Non-pigmented ciliary epithelial cell (primary cell): ENCODE measurements around the gene BARHL1.

Source experiments
- DNase-seq: peaks from one replicate; pipeline ENCODE4 v3.0.0-alpha.2; 2010; ENCODE audit warnings: low read depth

BARHL1 gene

DNA sequence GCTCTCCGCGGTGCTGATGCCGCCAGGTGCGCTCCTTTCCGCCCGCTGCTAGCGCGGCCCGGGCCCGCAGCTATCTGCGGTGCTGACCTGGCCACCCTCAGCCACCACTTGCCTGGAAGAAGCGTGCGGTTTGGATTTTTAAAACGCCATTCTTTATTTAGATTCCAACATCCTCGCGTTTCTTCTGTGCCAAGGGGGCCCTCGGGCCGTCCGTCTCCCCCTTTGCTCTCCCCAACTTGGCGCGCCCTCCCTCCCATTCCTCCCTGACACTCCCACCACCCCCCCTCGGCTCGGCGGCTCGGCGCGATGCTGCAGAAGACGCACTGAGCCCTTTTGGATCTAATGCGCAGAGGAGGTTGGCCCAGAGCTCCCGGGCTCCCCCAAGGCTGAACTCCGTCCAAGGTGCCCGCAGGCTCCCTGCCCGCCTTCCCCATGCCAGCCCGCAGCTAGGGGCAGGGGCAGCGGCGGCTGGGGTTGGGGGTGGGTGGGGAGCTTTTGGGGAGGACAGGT lies at the start of gene BARHL1:
Gene BARHL1, plus strand, starts transcription at position 331 of the 510 bp plus-strand sequence. CDS start 192 bp downstream, outside the sequence.
- no peak for DNase-seq

GRCh38 chr9:132534832-132535231 lies 47.6 kb upstream of the BARHL1 start:
- DNase-seq: no peak

- no peak for DNase-seq
Observed at GRCh38 chr9:132536124-132536523, 46.3 kb upstream of the BARHL1 start.

DNA sequence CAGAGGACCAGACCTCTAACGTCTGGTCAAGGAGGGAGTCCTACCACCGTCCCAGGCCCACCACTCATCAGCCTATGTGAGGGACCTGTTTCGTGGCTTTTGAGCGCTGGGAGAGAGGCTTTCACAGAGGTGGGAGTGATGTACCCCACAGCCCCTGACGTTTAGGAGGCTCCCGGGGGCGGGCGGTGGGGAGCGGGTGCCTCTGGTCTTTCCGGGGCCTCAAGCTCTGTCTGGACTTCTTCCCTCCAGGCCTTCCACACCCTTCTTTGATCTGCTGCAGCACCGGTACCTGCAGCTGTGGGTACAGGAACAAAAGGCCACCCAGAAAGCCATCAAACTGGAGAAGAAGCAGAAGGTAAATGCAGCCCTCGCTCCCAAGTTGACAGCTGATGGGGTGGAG lies 45.1 kb upstream of the BARHL1 start:
- DNase-seq: no peak

GRCh38 chr9:132538071-132538470 lies 44.3 kb upstream of the BARHL1 start:
- no peak for DNase-seq

DNA sequence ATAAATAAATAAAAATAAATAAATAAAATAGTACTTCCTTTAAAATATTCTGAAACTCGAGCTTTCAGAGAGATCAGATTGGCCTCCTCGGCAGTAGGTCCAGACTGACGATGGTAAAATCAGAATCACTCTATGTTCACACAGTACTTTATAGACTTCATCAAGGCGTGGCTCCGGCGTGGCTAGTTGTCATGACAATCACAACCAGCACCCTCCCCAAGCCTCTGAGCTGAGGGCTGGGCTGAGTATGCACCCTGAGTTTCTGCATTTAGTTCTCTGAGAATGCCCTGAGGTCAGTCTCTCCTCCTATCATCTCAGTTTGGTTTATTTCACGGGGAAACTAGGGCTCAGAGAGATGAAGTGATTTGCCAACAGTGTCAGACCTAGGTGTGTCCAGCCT lies 43.3 kb upstream of the BARHL1 start:
- DNase-seq: no peak

GRCh38 chr9:132541051-132541450 lies 41.4 kb upstream of the BARHL1 start:
- DNase-seq: no peak

DNA sequence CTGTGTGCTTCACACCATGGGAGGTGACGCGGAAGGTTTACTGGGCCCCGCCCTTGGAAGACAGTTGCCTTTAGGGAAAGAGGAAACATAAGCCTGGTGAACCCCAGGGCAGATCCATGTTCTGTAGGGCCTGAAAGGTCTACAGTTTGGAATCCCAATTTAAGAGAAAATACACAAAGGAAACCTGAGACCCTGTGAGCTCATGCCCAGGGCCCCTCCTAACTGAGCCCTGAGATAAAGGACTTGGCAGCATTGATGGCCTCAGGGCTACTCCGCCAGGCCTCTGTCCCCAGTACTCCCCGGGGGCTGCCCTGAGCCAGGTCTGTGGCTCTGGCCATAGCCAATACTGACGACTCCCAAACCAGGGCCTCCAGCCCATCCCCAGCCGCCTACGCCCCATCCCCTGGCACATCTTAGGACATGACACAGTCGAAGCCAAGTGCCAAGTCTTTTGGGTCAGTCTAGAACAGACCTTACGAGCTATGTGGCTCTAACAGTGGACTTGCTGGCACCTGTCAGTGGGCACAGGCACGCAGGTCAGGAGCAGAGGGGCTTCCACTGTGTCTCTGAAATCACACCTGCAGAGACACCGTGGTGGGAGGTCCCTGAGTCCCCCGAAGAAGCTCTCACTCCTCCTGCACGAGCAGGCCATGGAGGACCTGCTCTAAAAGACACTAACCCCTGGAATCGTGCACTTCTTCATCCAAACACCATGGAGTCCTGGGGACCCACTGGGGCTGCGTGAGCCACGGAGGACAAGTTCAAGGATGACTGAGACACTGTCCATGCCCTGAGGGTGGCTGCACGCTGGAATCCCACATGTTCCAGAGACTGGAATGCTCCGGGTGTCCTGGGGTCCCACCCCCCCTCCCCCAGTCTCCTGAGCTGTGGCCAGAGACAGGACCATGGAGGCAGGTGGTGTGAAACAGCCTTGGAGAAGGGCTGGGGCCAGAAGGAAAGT lies 40.3 kb upstream of the BARHL1 start:
- DNase-seq: no peak

- no peak for DNase-seq
Observed at GRCh38 chr9:132543251-132543650, 39.2 kb upstream of the BARHL1 start.

DNA sequence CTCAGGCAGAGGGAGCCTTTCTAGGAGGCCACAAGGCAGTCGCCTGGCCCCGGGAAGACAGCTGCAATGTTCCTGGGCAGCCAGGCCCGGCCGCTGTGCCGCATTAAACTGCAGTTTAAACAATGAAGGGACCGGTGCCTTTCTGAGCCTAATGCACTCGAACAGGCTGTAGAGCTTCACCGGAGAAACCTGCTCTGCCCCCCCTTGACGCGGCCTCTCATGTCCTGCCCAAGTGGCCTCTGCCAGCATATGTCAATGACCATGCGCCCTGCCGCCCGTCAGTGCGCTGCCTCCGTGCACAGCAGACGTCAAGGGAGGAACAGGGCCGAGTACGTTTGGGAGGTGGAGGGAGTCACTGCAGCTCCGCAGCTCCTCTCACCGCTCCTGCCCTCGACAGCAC lies 38.4 kb upstream of the BARHL1 start:
- DNase-seq: no peak

DNA sequence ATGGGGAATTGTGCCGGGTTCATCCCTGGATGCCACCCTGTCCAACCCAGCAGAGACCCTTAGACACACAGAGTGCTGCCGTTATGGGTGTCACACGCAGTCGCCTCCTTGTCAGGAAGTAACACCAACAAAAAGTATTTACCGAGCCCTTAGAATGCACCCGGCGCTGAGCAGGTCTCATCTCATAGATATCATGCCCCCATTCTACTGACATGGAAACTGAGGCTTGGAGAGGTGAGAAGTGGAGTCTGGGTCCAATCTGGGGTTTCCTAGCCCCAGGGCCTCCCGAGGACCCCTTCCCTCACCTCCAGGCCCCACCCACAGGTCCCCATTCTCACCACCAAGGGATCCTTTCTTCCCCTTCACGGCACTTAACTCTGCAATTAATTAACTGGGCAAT lies 36.8 kb upstream of the BARHL1 start:
- no peak for DNase-seq

DNA sequence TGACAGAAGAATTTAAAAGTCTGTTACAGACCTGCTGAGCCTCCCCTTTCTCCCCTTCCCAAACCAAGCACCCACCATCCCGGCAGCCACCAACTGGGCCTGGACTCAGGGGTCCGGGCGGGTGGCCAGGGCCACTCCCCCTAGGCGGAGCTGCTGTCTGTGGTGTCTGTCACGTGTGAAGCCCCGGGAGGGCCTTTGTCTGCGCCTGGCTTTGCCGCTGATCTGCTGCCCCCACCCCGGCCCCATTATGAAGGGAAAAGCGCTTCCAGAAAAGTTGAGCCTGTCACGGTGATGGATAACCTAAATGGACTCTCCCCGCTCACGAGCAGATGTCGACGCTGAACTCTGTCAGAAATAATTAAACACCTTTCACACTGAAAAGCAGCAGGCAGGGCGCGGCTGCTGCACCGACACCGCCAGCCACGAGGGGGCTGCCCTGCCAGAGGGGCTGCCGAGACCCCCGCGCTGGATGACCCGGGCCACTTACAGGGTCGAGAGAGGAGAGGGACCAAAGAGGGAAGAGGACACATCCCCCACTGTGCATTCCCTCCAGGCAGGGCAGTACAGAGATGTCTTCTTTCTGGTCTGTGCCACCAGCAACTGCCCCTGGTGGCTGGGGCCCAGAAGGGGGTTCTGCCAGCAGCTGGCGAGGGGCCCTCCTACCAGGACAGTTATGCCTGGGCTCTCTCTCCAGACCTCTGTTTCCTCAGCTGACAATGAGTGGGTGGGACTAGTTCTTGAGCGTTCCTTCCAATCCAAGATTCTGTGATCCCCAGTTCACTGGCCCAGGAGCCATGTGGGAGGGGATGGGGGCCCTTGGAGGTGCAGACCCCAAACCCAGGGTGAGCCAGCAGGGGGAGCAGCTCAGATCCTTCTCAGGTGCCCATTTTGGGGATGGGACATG lies 36.0 kb upstream of the BARHL1 start:
- no peak for DNase-seq

DNA sequence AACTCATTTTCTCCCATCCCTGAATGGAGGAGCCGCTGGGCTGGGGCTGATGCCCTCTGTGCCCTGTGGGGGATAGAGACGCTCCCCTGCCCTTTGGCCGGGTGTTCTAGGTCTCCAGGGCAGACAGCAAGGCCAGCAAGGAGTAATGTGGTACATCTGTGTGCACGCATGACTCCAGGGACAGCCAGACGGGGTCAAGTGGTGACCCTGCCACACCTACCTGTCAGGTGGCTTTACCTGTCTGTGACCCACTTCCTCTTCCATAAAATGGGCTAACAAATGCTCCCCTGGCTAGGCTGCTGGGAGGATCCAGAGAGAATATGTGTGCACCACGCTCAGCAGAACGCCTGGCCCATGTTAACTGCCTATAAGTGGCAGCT lies 35.4 kb upstream of the BARHL1 start:
- DNase-seq: no peak

- DNase-seq: no peak
Observed at GRCh38 chr9:132547436-132547835, 35.0 kb upstream of the BARHL1 start.

DNA sequence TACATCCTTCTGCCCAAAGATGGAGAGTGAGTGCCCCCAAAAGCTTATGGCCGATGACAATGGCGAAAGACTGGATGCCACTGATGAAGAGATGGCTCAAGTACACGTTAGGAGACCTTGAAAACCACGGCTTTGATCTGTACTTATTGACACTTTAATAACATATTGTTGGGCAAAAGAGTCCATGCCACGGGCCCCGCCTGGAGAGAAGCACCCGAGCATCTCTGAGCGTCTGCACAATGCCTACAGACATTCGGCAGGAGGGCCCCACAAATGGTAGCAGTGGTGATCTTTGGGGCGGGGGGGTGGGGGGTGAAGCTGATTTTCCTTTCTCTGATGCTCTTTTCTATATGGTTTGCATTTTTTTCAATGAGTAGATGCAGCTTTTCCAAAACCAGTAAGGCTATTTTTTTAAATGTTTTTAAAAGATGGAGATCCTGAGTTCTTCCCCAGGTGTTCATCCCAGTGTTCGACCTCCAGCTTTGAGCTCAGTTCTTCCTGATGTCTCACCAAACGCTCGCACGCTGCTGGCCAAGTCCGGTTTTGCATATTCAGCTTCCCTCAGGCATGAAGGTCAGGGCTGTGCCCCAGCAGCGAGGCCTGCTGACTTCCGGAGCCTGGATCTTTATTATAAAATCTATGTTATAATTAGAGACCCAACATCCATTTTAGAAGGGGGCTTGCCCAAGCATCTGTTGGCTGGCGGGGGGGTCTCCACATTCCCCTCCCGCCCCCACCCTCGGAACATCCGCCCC lies 34.3 kb upstream of the BARHL1 start:
- no peak for DNase-seq

DNA sequence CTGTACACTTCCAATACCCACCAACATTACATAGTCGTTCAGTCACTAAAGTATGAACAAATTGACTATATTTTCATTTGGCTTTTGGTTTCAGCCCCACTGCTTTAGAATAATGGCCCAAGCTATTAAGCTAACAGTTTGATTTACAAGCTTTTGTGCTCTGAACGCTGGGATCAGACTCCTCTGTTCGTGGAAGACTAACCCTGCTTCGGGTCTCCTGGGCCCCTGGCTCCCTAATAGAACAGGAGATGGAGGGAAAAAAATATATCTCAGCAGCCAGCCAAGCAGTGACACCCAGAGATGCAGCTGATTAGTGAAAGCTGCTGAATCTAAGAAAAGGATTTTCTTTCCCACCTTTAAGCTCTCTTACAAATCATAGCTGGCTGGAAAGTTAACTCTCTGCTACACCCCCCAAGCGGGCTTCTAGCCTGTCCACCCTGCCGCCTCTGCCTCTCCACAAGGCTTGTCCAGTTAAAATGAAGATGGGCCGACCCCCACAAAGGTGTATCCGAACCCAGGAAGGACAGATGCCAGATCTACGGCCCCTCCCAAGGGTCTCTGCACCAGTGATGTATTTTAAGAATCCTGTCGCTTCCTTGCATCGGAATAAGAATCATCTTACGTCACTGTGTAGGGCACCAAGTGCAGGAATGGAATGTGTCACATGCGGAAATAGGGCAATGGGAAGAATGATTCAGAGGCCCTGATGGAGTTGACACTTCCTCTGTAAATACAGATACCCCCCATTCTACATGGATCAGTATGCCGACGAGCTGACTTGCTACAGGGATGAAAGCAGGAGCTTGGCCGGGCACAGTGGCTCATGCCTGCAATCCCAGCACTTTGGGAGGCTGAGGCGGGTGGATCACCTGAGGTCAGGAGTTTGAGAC lies 33.4 kb upstream of the BARHL1 start:
- DNase-seq: no peak

DNA sequence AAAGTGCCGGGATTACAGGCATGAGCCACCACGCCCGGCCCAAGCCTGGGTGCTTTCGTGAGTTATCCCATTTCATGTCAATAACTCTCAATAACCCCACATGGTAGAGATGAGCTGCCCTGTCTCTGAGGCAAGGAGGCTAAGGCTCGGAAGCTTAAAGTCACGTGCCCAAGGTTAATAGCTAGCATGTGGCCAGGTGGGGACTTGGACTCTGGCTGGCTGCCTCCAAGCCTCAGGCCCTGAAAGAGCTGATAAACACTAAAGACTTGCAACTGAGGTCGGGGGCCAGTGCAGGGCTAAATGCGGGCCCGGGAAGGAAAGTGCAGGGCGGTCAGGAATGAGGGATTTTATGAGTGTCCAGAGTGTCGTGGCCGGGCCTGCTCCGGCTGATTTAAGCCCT lies 30.9 kb upstream of the BARHL1 start:
- DNase-seq: no peak

GRCh38 chr9:132552041-132552440 lies 30.4 kb upstream of the BARHL1 start:
- DNase-seq: no peak

DNA sequence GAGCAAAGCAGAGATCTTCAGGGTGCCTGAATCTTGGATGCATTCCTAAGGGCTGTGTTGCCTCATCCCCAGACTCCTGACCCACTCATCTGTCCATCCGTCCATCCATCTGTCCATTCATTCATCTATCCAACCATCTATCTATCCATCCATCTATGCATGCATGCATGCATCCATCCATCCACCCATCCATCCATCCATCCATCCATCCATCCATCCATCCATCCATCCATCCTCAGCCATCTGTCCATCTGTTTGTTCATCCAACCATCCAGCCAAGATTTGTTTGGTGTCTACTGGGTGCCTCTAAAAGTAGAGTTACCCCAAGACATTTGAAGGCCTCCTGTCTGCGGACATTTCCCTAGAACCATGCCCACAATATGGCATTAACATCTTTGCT lies 27.7 kb upstream of the BARHL1 start:
- DNase-seq: no peak

GRCh38 chr9:132555528-132555927 lies 26.9 kb upstream of the BARHL1 start:
- no peak for DNase-seq

- no peak for DNase-seq
Observed at GRCh38 chr9:132556235-132556634, 26.2 kb upstream of the BARHL1 start.
